SJCRH30 (cell line): Measurements from ENCODE around the gene STX3. TPM values are rescaled to one million over a fixed set of nuclear protein-coding genes. Genes with fewer than 3 reads are reported as not detected.
"Not testable (repeated sequence)": the region's sequence is repeated elsewhere in the genome, so short reads cannot be mapped to it uniquely, and the experiment has no call there.

Experiments
- DNase-seq, 2 experiments: peaks; one replicate each; pipeline ENCODE4 v3.0.0-alpha.2; 2015 to 2020
- H3K27ac ChIP-seq: fragments of 250-450 bp; sonication (Bioruptor Pico); 2 replicates; pipeline ENCODE4 v1.5.1; 2020; ENCODE audit warnings: mild to moderate bottlenecking, moderate library complexity
- H3K27me3 ChIP-seq: fragments of 250-450 bp; sonication (Bioruptor Pico); 2 replicates; pipeline ENCODE4 v1.5.1; 2020; ENCODE audit warnings: mild to moderate bottlenecking, moderate library complexity
- H3K36me3 ChIP-seq: fragments of 250-450 bp; sonication (Bioruptor Pico); 2 replicates; pipeline ENCODE4 v1.5.1; 2020; ENCODE audit warnings: mild to moderate bottlenecking, moderate library complexity
- H3K4me1 ChIP-seq: fragments of 250-450 bp; sonication (Bioruptor Pico); 2 replicates; pipeline ENCODE4 v1.5.1; 2020; ENCODE audit warnings: mild to moderate bottlenecking, moderate library complexity
- H3K4me3 ChIP-seq: fragments of 250-450 bp; sonication (Bioruptor Pico); 2 replicates; pipeline ENCODE4 v1.5.1; 2020; ENCODE audit warnings: mild to moderate bottlenecking, moderate library complexity
- H3K9me3 ChIP-seq: fragments of 250-450 bp; sonication (Bioruptor Pico); replicated peaks from 2 replicates; pipeline ENCODE4 v1.5.1; 2020; ENCODE audit warnings: mild to moderate bottlenecking, moderate library complexity
- total RNA-seq: library from RNA; depleted of rRNA; stranded (reverse); fragments of >200 nt; shearing (Covaris generic); gene quantifications from 2 replicates; pipeline ENCODE4 v1.2.3, GENCODE V29; 2014

The STX3 gene
- total RNA-seq, 1 experiment from 2014 or later = 52.6 TPM

DNA sequence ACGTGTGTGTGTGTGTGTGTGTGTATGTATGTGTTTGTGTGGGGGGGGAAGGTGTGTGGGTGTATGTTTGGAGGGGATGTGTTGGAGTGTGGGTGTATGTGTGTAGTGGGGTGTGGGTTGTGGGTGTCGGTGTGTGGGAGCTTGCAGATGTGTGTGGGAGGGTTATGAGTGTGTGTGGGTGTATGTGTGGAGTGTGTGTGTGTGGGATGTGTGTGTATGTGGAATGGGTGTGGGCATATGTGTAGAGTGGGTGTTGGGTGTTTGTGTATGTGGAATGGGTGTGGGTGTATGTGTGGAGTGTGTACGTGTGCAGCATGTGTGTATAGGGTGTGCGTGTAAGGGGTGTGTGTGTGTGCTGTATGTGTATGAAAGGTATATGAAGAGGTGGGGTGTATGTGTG, 14.7 kb downstream of the STX3 start:
- H3K36me3 ChIP-seq = peaks cover 4% of the 10 kb centered on the region
- H3K27ac ChIP-seq = no peak overlapping the region
- no peaks in the 10 kb centered on the region for H3K4me1 ChIP-seq
- no peak overlapping the region for H3K4me3 ChIP-seq
- DNase-seq = no peak
- no peaks in the 10 kb centered on the region for H3K27me3 ChIP-seq
- H3K9me3 ChIP-seq = no peaks in the 10 kb centered on the region

- DNase-seq = no peak
- no peaks in the 10 kb centered on the region for H3K4me1 ChIP-seq
- no peak overlapping the region for H3K4me3 ChIP-seq
- H3K27ac ChIP-seq = no peak overlapping the region
- peaks cover 4% of the 10 kb centered on the region for H3K36me3 ChIP-seq
- no peaks in the 10 kb centered on the region for H3K27me3 ChIP-seq
- no peaks in the 10 kb centered on the region for H3K9me3 ChIP-seq
These were observed 15.1 kb downstream of the STX3 start for GRCh38 chr11:59770319-59770718.

GRCh38 chr11:59770869-59771268, 15.7 kb downstream of the STX3 start:
- Histone ChIP-seq H3K36me3 (peaks cover 4% of the 10 kb centered on the region), H3K27me3 (no peaks in the 10 kb centered on the region), H3K4me3 (no peak overlapping the region), H3K27ac (no peak overlapping the region), H3K4me1 (no peaks in the 10 kb centered on the region), H3K9me3 (no peaks in the 10 kb centered on the region)
- no peak for DNase-seq

DNA sequence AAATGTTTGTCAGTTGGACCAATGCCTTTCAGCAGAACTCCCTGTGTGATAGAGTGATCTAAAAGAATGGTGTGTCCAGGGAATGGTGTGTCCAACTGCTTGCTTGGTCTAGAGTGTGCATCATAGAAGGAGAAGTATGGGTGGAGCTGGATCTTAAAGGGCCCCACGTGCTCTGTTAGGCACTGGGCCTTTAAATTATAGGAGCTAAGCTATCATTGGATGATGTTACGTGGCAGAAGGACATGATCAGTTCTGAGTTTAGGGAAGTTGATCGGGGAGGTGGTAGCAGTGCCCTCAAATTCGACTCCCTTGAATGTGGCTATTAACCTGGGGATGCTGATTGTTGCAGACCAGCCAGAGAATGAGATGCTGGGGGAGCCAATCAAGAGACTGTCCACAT, 16.4 kb downstream of the STX3 start:
- no peak for DNase-seq
- H3K9me3 ChIP-seq = no peaks in the 10 kb centered on the region
- H3K27ac ChIP-seq = no peak overlapping the region
- no peak overlapping the region for H3K4me3 ChIP-seq
- no peaks in the 10 kb centered on the region for H3K4me1 ChIP-seq
- H3K27me3 ChIP-seq = no peaks in the 10 kb centered on the region
- H3K36me3 ChIP-seq = peaks cover 4% of the 10 kb centered on the region

DNA sequence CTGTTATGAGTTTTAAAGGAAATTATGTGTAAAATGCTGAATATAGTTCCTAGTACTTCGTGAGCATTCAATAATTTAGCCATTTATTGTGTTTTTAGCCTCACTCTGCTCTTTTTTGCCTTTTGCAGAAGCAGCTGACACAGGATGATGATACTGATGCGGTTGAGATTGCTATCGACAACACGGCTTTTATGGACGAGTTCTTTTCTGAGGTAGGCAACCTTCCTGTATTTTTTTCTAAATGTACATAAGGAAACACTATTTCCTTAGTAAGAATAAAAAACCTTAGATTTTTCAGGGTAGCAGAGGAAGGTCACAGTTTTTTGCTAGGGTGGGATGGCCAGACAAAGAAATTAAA, 17.9 kb downstream of the STX3 start:
- H3K27me3 ChIP-seq = no peaks in the 10 kb centered on the region
- no peak for DNase-seq
- H3K27ac ChIP-seq = no peak overlapping the region
- H3K36me3 ChIP-seq = peaks cover 4% of the 10 kb centered on the region
- H3K9me3 ChIP-seq = no peaks in the 10 kb centered on the region
- no peaks in the 10 kb centered on the region for H3K4me1 ChIP-seq
- H3K4me3 ChIP-seq = no peak overlapping the region

- H3K27me3 ChIP-seq = no peaks in the 10 kb centered on the region
These were observed 21.3 kb downstream of the STX3 start for GRCh38 chr11:59776210-59777066.

DNA sequence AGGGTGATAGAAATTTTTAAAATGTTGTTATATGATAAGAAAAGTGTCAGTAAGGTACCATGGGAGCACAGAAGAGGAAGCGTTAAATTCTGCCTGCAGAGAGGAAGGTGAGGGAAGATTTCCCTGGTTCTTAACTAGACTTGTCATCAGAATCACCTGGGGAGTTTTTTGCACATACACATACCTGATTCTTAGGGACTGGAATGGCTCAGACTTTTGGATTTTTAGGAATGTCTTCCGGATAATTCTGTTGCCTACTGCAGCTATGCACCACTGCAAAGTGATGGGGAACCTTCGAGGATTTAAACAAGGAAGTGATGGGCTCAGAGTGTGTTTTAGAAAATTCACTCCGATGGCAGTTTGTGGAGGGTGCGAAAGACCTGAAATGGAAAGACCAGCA, 21.9 kb downstream of the STX3 start:
- no peaks in the 10 kb centered on the region for H3K27me3 ChIP-seq
- no peak for DNase-seq
- H3K36me3 ChIP-seq = peaks cover 4% of the 10 kb centered on the region
- H3K4me1 ChIP-seq = no peaks in the 10 kb centered on the region
- H3K4me3 ChIP-seq = no peak overlapping the region
- no peak overlapping the region for H3K27ac ChIP-seq
- no peaks in the 10 kb centered on the region for H3K9me3 ChIP-seq

More at GRCh38 chr11:59776210-59777066, 21.3 kb downstream of the STX3 start:
- no peak overlapping the region for H3K27ac ChIP-seq
- DNase-seq = no peak
- no peak overlapping the region for H3K4me3 ChIP-seq
- no peaks in the 10 kb centered on the region for H3K9me3 ChIP-seq
- H3K4me1 ChIP-seq = no peaks in the 10 kb centered on the region
- H3K36me3 ChIP-seq = peaks cover 4% of the 10 kb centered on the region

- Histone ChIP-seq H3K9me3 (no peaks in the 10 kb centered on the region), H3K4me1 (no peaks in the 10 kb centered on the region), H3K36me3 (peaks cover 2% of the 10 kb centered on the region), H3K27ac (no peak overlapping the region), H3K4me3 (no peak overlapping the region), H3K27me3 (no peaks in the 10 kb centered on the region)
- DNase-seq = no peak
These were observed 22.9 kb downstream of the STX3 start for GRCh38 chr11:59778122-59778521.

- H3K36me3 ChIP-seq = no peaks in the 10 kb centered on the region
- no peak overlapping the region for H3K27ac ChIP-seq
- H3K27me3 ChIP-seq = no peaks in the 10 kb centered on the region
- no peaks in the 10 kb centered on the region for H3K4me1 ChIP-seq
- H3K4me3 ChIP-seq = no peak overlapping the region
- H3K9me3 ChIP-seq = no peaks in the 10 kb centered on the region
- no peak for DNase-seq
These were observed 24.3 kb downstream of the STX3 start for GRCh38 chr11:59779487-59779886.

DNA sequence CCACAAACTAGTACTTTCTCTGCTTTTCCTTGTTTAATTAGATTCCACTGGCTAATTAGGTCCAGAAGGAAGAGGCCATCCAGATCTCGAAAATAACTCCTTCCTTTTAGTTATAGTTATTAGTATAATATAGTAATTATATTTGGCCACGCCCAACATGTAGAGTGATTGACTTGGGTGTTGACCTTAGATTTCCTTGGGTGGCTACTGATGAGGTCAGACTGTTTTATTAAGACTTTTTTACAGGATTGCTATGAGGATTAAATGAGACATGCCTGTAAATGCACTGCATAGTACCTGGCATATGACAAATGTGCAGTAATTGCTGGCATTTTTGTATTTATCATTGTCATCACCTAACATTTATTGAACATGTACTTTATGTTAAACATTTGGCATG, 26.9 kb downstream of the STX3 start:
- Histone ChIP-seq H3K4me1 (no peaks in the 10 kb centered on the region), H3K4me3 (no peak overlapping the region), H3K36me3 (no peaks in the 10 kb centered on the region), H3K27me3 (no peaks in the 10 kb centered on the region), H3K27ac (no peak overlapping the region), H3K9me3 (no peaks in the 10 kb centered on the region)
- DNase-seq = no peak

GRCh38 chr11:59783632-59784090, 28.5 kb downstream of the STX3 start:
- no peaks in the 10 kb centered on the region for H3K4me1 ChIP-seq
- DNase-seq = no peak
- no peaks in the 10 kb centered on the region for H3K9me3 ChIP-seq
- no peaks in the 10 kb centered on the region for H3K27me3 ChIP-seq
- H3K27ac ChIP-seq = no peak overlapping the region
- no peaks in the 10 kb centered on the region for H3K36me3 ChIP-seq
- H3K4me3 ChIP-seq = no peak overlapping the region

GRCh38 chr11:59784441-59784840, 29.3 kb downstream of the STX3 start:
- H3K4me1 ChIP-seq, DNase-seq, H3K36me3 ChIP-seq, H3K27ac ChIP-seq, H3K4me3 ChIP-seq, H3K27me3 ChIP-seq, H3K9me3 ChIP-seq: not testable (repeated sequence)

- no peaks in the 10 kb centered on the region for H3K9me3 ChIP-seq
- H3K36me3 ChIP-seq = no peaks in the 10 kb centered on the region
- no peak overlapping the region for H3K4me3 ChIP-seq
- no peak overlapping the region for H3K27ac ChIP-seq
- no peak for DNase-seq
- no peaks in the 10 kb centered on the region for H3K4me1 ChIP-seq
- no peaks in the 10 kb centered on the region for H3K27me3 ChIP-seq
These were observed 30.6 kb downstream of the STX3 start for GRCh38 chr11:59785818-59786217.

DNA sequence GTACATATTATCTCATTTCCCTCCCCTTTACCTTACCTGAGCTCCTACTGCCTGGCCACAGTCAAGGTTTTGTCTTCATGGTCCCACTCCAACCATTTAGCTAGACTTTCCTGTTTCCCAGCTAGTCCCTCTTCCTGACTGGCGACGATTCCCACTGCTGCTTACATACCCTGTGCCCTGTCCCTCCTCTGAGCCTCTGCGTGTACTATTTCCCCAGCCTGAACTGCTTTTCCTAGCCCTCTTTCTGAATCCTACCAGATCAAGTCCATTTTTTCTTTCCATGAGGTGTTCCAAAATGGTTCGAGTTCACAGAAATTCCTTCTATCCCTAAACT, 32.0 kb downstream of the STX3 start:
- no peak for DNase-seq
- H3K27ac ChIP-seq = no peak overlapping the region
- no peak overlapping the region for H3K4me3 ChIP-seq
- H3K36me3 ChIP-seq = no peaks in the 10 kb centered on the region
- H3K9me3 ChIP-seq = no peaks in the 10 kb centered on the region
- no peaks in the 10 kb centered on the region for H3K27me3 ChIP-seq
- H3K4me1 ChIP-seq = no peaks in the 10 kb centered on the region

DNA sequence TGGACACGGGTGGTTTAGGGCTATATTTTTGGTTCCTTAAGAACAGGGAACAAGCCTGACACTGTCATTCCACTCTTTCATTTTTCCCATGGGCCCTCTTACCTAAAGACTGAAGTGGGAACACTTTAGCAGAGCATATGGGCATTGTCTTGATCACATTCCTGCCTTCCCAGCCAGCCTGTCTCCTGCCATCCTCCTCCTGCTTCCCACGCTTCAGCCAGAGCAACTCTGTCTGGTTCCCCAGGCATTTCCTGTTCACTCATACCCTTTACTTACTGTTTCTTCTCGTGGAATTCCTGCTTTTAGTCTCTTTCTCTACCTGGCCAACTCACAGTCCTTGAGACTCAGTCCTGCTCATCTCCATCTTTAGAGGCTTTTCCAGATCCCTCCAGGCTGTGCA, 32.6 kb downstream of the STX3 start:
- no peak overlapping the region for H3K27ac ChIP-seq
- H3K9me3 ChIP-seq = no peaks in the 10 kb centered on the region
- no peaks in the 10 kb centered on the region for H3K36me3 ChIP-seq
- H3K4me3 ChIP-seq = no peak overlapping the region
- H3K4me1 ChIP-seq = no peaks in the 10 kb centered on the region
- H3K27me3 ChIP-seq = no peaks in the 10 kb centered on the region
- DNase-seq = no peak

- DNase-seq = no peak
- no peak overlapping the region for H3K27ac ChIP-seq
- no peaks in the 10 kb centered on the region for H3K27me3 ChIP-seq
- no peaks in the 10 kb centered on the region for H3K9me3 ChIP-seq
- no peaks in the 10 kb centered on the region for H3K4me1 ChIP-seq
- H3K36me3 ChIP-seq = peaks cover 7% of the 10 kb centered on the region; the same call in 1 of the 2 replicates
- H3K4me3 ChIP-seq = no peak overlapping the region
These were observed 36.5 kb downstream of the STX3 start for GRCh38 chr11:59791639-59792038.
